Upper lobe of left lung (tissue), 6 donors: Measurements from ENCODE around the gene FKTN. TPM values are rescaled to one million over a fixed set of nuclear protein-coding genes. Genes with fewer than 3 reads are reported as not detected.

Experiments used
- ATAC-seq, 2 donors: fragments of 200-7000 bp; cut with Tn5 transposase; one replicate each; pipeline ENCODE4 v1.9.1; 2022; ENCODE audit warnings: mild to moderate bottlenecking in 2 of 2, moderate library complexity in 2 of 2; ENCODE audit not compliant: low FRiP score in 2 of 2
- DNase-seq, 2 donors: peaks; one replicate each; pipeline ENCODE4 v3.0.0-alpha.2; 2019 to 2020
- H3K27ac ChIP-seq, 4 donors: fragments of 200-600 bp; sonication (generic); one replicate each; pipeline ENCODE4 v1.5.1; 2016 to 2019
- H3K27me3 ChIP-seq, 4 donors: fragments of 200-600 bp; sonication (generic); one replicate each; pipeline ENCODE4 v1.5.1; 2017 to 2019
- H3K36me3 ChIP-seq, 4 donors: fragments of 200-600 bp; sonication (generic); one replicate each; pipeline ENCODE4 v1.5.1; 2016 to 2019
- H3K4me1 ChIP-seq, 4 donors: fragments of 200-600 bp; sonication (generic); one replicate each; pipeline ENCODE4 v1.5.1; 2018 to 2019
- H3K4me3 ChIP-seq, 4 donors: fragments of 200-600 bp; sonication (generic); one replicate each; pipeline ENCODE4 v1.5.1; 2017 to 2019; ENCODE audit warnings: mild to moderate bottlenecking in 2 of 4, moderate library complexity in 1 of 4
- H3K9me3 ChIP-seq, 4 donors: fragments of 200-600 bp; sonication (generic); one replicate each; pipeline ENCODE4 v1.5.1; 2018 to 2019
- EP300 ChIP-seq, 4 donors: sonication (generic); formaldehyde crosslinking; IDR thresholded peaks; one replicate each; pipeline ENCODE4 v1.5.1; 2017; ENCODE audit warnings: antibody characterized with exemption in 4 of 4, control low read depth in 2 of 4
- POLR2A ChIP-seq, 4 donors: fragments of 450-650 bp; IDR thresholded peaks; one replicate each; pipeline ENCODE4 v1.5.1; 2016 to 2017; ENCODE audit warnings: antibody characterized with exemption in 4 of 4, mild to moderate bottlenecking in 2 of 4
- POLR2AphosphoS5 ChIP-seq, 2 donors: sonication (generic); formaldehyde crosslinking; IDR thresholded peaks; one replicate each; pipeline ENCODE4 v1.5.1; 2017; ENCODE audit warnings: antibody characterized with exemption in 2 of 2
- WGBS, 2 donors: methylation state at CpG; one replicate each; pipeline ENCODE4 v1.1.5; 2017 to 2018; 5-methylcytosine and 5-hydroxymethylcytosine counted together
- total RNA-seq, 6 donors: library from RNA; depleted of rRNA in 4 of 6; stranded (reverse); fragments of >200 nt in 4 of 6; gene quantifications; one replicate each; pipeline versions ENCODE4 v1.1.0 to v1.2.1, GENCODE V29; 2016 to 2021
- TF ChIP-seq, protein P1 (sequence below), 6 experiments: fragments of 450-650 bp in 4 of 6; fragments of 200-600 bp in 2 of 6; sonication (generic) in 2 of 6; IDR thresholded peaks; one replicate each; pipeline ENCODE4 v1.5.1; 2016 to 2019; ENCODE audit warnings: antibody characterized with exemption in 6 of 6
- donor health status: DM: no; HTN: no; CAD: no; lungs with moderate emphysema.
- donor health status: DM: no; HTN: yes; CAD: no; lungs with severe emphysema.

Gene FKTN
- total RNA-seq, 6 donors from 2014 or later: 3.8 to 11.5 (median 8.3) TPM

DNA sequence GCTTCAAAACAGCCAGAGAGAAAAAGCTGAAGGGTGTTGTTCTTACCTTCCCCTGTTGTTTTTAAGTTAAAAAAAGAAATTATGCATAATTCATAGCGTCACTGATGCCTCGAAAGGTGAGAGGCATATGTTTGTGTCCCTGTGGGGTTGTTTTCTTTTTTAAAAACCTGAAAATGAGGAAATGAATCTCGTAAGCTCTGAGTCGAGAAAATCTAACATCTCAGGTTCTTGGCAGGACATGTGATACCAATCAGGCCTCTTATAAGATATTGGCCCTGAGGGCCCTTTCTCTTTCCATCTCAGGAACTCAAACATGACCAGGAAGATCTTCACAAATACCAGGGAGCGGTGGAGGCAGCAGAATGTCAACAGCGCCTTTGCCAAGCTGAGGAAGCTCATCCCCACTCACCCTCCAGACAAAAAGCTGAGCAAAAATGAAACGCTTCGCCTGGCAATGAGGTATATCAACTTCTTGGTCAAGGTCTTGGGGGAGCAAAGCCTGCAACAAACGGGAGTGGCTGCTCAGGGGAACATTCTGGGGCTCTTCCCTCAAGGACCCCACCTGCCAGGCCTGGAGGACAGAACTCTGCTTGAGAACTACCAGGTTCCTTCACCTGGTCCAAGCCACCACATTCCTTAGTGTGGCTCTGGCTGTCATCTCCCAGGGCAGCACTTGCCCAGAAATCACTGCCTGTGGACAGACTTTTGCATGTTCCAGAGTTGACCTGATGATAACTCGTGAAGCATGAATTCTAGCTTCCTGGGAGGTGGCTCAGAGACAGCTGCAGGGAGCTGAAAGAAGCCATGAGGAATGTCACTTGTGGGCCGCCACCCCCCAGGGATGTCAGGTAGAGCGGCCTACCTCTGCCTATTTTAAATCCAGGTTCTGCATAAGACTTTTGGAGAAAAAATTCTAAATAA lies 104.5 kb downstream of the FKTN start, which contains the start of gene TAL2:
Gene TAL2 (plus strand): TSS at position 274 of the 921 bp plus-strand sequence. CDS start 40 bp downstream, at position 314.
- no peaks in the 10 kb centered on the region for H3K27me3 ChIP-seq
- H3K27ac ChIP-seq: no peak within 1 kb of the TSS
- H3K4me1 ChIP-seq: no peaks in the 10 kb centered on the region
- DNase-seq (no peak), ATAC-seq (no peak)
- no peaks in the 10 kb centered on the region for H3K9me3 ChIP-seq
- no peaks in the 10 kb centered on the region for H3K36me3 ChIP-seq
- 83 to 85% methylated on average over 12 of the region's 12 CpGs for WGBS, 2 donors
- H3K4me3 ChIP-seq: no peak within 1 kb of the TSS
- TF ChIP-seq EP300 (IDR thresholded peaks at IDR 0.05) (no peak), POLR2A (IDR thresholded peaks at IDR 0.05) (no peak), POLR2AphosphoS5 (IDR thresholded peaks at IDR 0.05) (no peak)
- TF ChIP-seq, protein P1, sequence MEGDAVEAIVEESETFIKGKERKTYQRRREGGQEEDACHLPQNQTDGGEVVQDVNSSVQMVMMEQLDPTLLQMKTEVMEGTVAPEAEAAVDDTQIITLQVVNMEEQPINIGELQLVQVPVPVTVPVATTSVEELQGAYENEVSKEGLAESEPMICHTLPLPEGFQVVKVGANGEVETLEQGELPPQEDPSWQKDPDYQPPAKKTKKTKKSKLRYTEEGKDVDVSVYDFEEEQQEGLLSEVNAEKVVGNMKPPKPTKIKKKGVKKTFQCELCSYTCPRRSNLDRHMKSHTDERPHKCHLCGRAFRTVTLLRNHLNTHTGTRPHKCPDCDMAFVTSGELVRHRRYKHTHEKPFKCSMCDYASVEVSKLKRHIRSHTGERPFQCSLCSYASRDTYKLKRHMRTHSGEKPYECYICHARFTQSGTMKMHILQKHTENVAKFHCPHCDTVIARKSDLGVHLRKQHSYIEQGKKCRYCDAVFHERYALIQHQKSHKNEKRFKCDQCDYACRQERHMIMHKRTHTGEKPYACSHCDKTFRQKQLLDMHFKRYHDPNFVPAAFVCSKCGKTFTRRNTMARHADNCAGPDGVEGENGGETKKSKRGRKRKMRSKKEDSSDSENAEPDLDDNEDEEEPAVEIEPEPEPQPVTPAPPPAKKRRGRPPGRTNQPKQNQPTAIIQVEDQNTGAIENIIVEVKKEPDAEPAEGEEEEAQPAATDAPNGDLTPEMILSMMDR (IDR thresholded peaks at IDR 0.05): no peak

GRCh38 chr9:105663914-105664313 lies 106.0 kb downstream of the FKTN start:
- no peak for ATAC-seq
- no peak overlapping the region for H3K4me3 ChIP-seq
- WGBS, 2 donors: 76 to 78% methylated on average over 5 of the region's 5 CpGs
- H3K27ac ChIP-seq: no peak overlapping the region
- no peak for DNase-seq
- no peaks in the 10 kb centered on the region for H3K9me3 ChIP-seq
- no peak for TF ChIP-seq EP300 (IDR thresholded peaks at IDR 0.05)
- TF ChIP-seq POLR2AphosphoS5 (IDR thresholded peaks at IDR 0.05): no peak
- TF ChIP-seq POLR2A (IDR thresholded peaks at IDR 0.05): no peak
- TF ChIP-seq, protein P1 (IDR thresholded peaks at IDR 0.05): no peak
- H3K27me3 ChIP-seq: no peaks in the 10 kb centered on the region
- H3K4me1 ChIP-seq: no peaks in the 10 kb centered on the region
- H3K36me3 ChIP-seq: no peaks in the 10 kb centered on the region

- ATAC-seq (no peak), DNase-seq (no peak)
- Histone ChIP-seq H3K4me1 (no peaks in the 10 kb centered on the region), H3K9me3 (no peaks in the 10 kb centered on the region), H3K36me3 (no peaks in the 10 kb centered on the region), H3K27ac (no peak overlapping the region), H3K27me3 (no peaks in the 10 kb centered on the region), H3K4me3 (no peak overlapping the region)
- no peak for TF ChIP-seq POLR2AphosphoS5 (IDR thresholded peaks at IDR 0.05)
- no peak for TF ChIP-seq POLR2A (IDR thresholded peaks at IDR 0.05)
- no peak for TF ChIP-seq EP300 (IDR thresholded peaks at IDR 0.05)
- TF ChIP-seq, protein P1 (IDR thresholded peaks at IDR 0.05): no peak
- WGBS, 2 donors: 37 to 48% methylated on average over 4 of the region's 4 CpGs
Observed at GRCh38 chr9:105667867-105668266, 109.9 kb downstream of the FKTN start.

GRCh38 chr9:105670315-105670714 lies 112.4 kb downstream of the FKTN start:
- no peaks in the 10 kb centered on the region for H3K27me3 ChIP-seq
- no peak overlapping the region for H3K27ac ChIP-seq
- H3K4me1 ChIP-seq: no peaks in the 10 kb centered on the region
- ATAC-seq (no peak), DNase-seq (no peak)
- TF ChIP-seq EP300 (IDR thresholded peaks at IDR 0.05) (no peak), POLR2AphosphoS5 (IDR thresholded peaks at IDR 0.05) (no peak), POLR2A (IDR thresholded peaks at IDR 0.05) (no peak)
- TF ChIP-seq, protein P1 (IDR thresholded peaks at IDR 0.05): no peak
- no peak overlapping the region for H3K4me3 ChIP-seq
- 57 to 65% methylated on average over 3 of the region's 3 CpGs for WGBS, 2 donors
- no peaks in the 10 kb centered on the region for H3K9me3 ChIP-seq
- no peaks in the 10 kb centered on the region for H3K36me3 ChIP-seq
